GM12878 (cell line): Measurements from ENCODE around the gene KIAA1586. TPM values are rescaled to one million over a fixed set of nuclear protein-coding genes. Genes with fewer than 3 reads are reported as not detected.

Experiments
- ATF7 ChIP-seq: fragments of 450-650 bp; IDR thresholded peaks from 2 replicates; pipeline ENCODE4 v1.6.1; 2016; ENCODE audit warnings: low read depth, mild to moderate bottlenecking
- BACH1 ChIP-seq: fragments of 450-650 bp; IDR thresholded peaks from 2 replicates; pipeline ENCODE4 v1.6.1; 2017; ENCODE audit warnings: mild to moderate bottlenecking, borderline replicate concordance
- CREB1 ChIP-seq: IDR thresholded peaks from 2 replicates; pipeline ENCODE4 v1.6.1; 2012; ENCODE audit warnings: low read depth, mild to moderate bottlenecking, inconsistent platforms
- FOS ChIP-seq: IDR thresholded peaks from 3 replicates; pipeline ENCODE4 v1.6.1; 2011; ENCODE audit warnings: borderline replicate concordance; ENCODE audit not compliant: insufficient read length; ENCODE audit errors: extremely low read depth
- HDAC6 ChIP-seq: fragments of 200-600 bp; sonication (generic); IDR thresholded peaks from one replicate; pipeline ENCODE4 v1.8.0; 2017; ENCODE audit warnings: antibody characterized with exemption; ENCODE audit not compliant: unreplicated experiment
- MXI1 ChIP-seq: fragments of 150-350 bp; IDR thresholded peaks from 2 replicates; pipeline ENCODE4 v1.6.1; 2011; ENCODE audit warnings: low read depth, mild to moderate bottlenecking, inconsistent platforms, low read length, improper control_type of control experiment
- NFYB ChIP-seq: IDR thresholded peaks from 2 replicates; pipeline ENCODE4 v1.6.1; 2011; ENCODE audit warnings: low read depth, mild to moderate bottlenecking, low read length, improper control_type of control experiment, moderate library complexity; ENCODE audit not compliant: insufficient read depth
- PAX8 ChIP-seq: fragments of 450-650 bp; IDR thresholded peaks from 2 replicates; pipeline ENCODE4 v1.6.1; 2017; ENCODE audit warnings: mild to moderate bottlenecking, moderate library complexity
- POLR2A ChIP-seq: IDR thresholded peaks from 2 replicates; pipeline ENCODE4 v1.6.1; 2011; ENCODE audit warnings: low read depth, mild to moderate bottlenecking, low read length
- SIN3A ChIP-seq: IDR thresholded peaks from 2 replicates; pipeline ENCODE4 v1.6.1; 2012; ENCODE audit warnings: low read depth, low read length, improper control_type of control experiment
- SIX5 ChIP-seq: IDR thresholded peaks from 2 replicates; pipeline ENCODE4 v1.6.1; 2011; ENCODE audit warnings: mild to moderate bottlenecking, low read depth, low read length, moderate library complexity; ENCODE audit not compliant: severe bottlenecking
- SREBF1 ChIP-seq: IDR thresholded peaks from 2 replicates; pipeline ENCODE4 v1.6.1; 2012; ENCODE audit warnings: mild to moderate bottlenecking, low read length
- STAT1 ChIP-seq: fragments of 450-650 bp; conservative IDR thresholded peaks from 2 replicates; pipeline ENCODE4 v1.6.1; 2014; ENCODE audit warnings: antibody characterized with exemption, mild to moderate bottlenecking
- STAT3 ChIP-seq: IDR thresholded peaks from 2 replicates; pipeline ENCODE4 v1.6.1; 2011; ENCODE audit warnings: low read depth, low read length, improper control_type of control experiment
- SUPT20H ChIP-seq: IDR thresholded peaks from 2 replicates; pipeline ENCODE4 v1.6.1; 2011; ENCODE audit warnings: low read depth, mild to moderate bottlenecking, low read length, moderate library complexity, borderline replicate concordance; ENCODE audit not compliant: control insufficient read depth
- TBL1XR1 ChIP-seq: IDR thresholded peaks from 2 replicates; pipeline ENCODE4 v1.6.1; 2012; ENCODE audit warnings: low read depth, low read length, improper control_type of control experiment
- YY1 ChIP-seq: IDR thresholded peaks from 2 replicates; pipeline ENCODE4 v1.6.1; 2011; ENCODE audit warnings: low read depth, mild to moderate bottlenecking, low read length
- polyA plus RNA-seq, 11 experiments: library from polyadenylated mRNA; depleted of rRNA in 4 of 11; unstranded in 6 of 11; stranded (reverse) in 5 of 11; fragments of >200 nt; fragmentation: Nextera tagmentation in 4 of 11; fragmentation: Illumina TruSeq in 1 of 11; extraction: Ambion mirVana in 4 of 11; extraction: Trizol in 1 of 11; gene quantifications; 1 replicate in 1 of 11; 2 replicates in 10 of 11; pipeline versions ENCODE4 v1.2.1 to v1.2.3, GENCODE V29; 2011 to 2016; ENCODE audit warnings: inconsistent platforms in 2 of 11, missing spikeins in 2 of 11, low read depth in 1 of 11
- total RNA-seq, 4 experiments: library from RNA; depleted of rRNA in 3 of 4; stranded (reverse); fragments of >200 nt in 3 of 4; fragmentation: Illumina TruSeq in 1 of 4; extraction: Trizol in 1 of 4; gene quantifications; 2 replicates each; pipeline versions ENCODE4 v1.2.1 to v1.2.3, GENCODE V29; 2013 to 2021
- TF ChIP-seq, protein P1 (sequence below): IDR thresholded peaks from 2 replicates; pipeline ENCODE4 v1.6.1; 2012; ENCODE audit warnings: low read length, inconsistent platforms
- TF ChIP-seq, protein P2 (sequence below): fragments of 450-650 bp; IDR thresholded peaks from 2 replicates; pipeline ENCODE4 v1.6.1; 2017; ENCODE audit warnings: mild to moderate bottlenecking, moderate library complexity
- TF ChIP-seq, protein P3 (sequence below): fragments of 450-650 bp; IDR thresholded peaks from 2 replicates; pipeline ENCODE4 v1.6.1; 2016; ENCODE audit warnings: mild to moderate bottlenecking
- TF ChIP-seq, protein P4 (sequence below): IDR thresholded peaks from 2 replicates; pipeline ENCODE4 v1.6.1; 2011; ENCODE audit warnings: borderline replicate concordance, low read depth, mild to moderate bottlenecking, moderate library complexity, mixed read lengths, low read length; ENCODE audit not compliant: insufficient read depth; ENCODE audit errors: extremely low read length
- TF ChIP-seq, protein P5 (sequence below): IDR thresholded peaks from 2 replicates; pipeline ENCODE4 v1.6.1; 2012; ENCODE audit warnings: low read depth, low read length, improper control_type of control experiment

KIAA1586 gene
- total and polyA plus RNA-seq, 10 of the 15 experiments (the other 5 are each of a cell fraction or from before 2014, with no cell fraction given): 13.1 to 33.1 (median 21.2) TPM

DNA sequence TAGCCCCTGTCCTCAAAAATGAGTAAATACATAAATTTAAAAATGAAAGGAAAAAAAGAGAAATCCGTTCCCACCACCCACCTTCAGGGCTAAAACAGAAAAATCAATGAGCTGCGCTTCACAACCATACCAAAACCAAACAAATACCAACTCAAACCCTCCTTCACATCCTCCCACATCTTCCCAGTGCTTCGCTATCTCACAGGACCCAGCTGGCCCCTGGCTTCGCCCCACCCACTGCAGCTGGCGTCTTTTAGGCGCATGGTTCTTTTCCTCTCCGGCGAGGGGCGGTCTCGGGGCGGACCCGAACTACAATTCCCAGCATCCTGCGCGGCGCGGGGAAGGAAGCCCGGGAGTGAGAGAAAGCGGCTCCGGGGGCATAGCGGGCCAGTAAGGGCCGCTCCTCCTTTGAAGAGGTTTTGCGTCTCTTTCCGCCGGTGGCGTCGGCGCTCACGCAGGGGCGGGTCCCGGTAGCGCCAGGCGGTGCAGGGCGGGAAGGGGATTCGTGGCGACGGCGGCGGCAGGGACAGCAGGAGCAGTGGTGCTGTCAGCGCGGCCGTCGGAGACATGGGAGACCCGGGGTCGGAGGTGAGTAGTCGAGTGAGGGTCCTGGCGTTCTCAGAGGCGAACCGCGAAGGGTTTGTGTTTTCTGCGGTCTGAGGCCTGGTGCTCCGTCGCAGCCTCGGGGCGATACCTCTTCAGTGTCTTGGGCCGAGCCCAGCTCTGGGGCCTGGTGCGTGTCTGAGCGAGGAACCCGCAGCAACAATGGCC, 43.4 kb downstream of the KIAA1586 start, which contains the start of gene ZNF451 (continued):
- TF ChIP-seq, protein P1, sequence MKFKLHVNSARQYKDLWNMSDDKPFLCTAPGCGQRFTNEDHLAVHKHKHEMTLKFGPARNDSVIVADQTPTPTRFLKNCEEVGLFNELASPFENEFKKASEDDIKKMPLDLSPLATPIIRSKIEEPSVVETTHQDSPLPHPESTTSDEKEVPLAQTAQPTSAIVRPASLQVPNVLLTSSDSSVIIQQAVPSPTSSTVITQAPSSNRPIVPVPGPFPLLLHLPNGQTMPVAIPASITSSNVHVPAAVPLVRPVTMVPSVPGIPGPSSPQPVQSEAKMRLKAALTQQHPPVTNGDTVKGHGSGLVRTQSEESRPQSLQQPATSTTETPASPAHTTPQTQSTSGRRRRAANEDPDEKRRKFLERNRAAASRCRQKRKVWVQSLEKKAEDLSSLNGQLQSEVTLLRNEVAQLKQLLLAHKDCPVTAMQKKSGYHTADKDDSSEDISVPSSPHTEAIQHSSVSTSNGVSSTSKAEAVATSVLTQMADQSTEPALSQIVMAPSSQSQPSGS: peak; percentile 19; the same call in 1 of the 2 replicates
- TF ChIP-seq, protein P2, sequence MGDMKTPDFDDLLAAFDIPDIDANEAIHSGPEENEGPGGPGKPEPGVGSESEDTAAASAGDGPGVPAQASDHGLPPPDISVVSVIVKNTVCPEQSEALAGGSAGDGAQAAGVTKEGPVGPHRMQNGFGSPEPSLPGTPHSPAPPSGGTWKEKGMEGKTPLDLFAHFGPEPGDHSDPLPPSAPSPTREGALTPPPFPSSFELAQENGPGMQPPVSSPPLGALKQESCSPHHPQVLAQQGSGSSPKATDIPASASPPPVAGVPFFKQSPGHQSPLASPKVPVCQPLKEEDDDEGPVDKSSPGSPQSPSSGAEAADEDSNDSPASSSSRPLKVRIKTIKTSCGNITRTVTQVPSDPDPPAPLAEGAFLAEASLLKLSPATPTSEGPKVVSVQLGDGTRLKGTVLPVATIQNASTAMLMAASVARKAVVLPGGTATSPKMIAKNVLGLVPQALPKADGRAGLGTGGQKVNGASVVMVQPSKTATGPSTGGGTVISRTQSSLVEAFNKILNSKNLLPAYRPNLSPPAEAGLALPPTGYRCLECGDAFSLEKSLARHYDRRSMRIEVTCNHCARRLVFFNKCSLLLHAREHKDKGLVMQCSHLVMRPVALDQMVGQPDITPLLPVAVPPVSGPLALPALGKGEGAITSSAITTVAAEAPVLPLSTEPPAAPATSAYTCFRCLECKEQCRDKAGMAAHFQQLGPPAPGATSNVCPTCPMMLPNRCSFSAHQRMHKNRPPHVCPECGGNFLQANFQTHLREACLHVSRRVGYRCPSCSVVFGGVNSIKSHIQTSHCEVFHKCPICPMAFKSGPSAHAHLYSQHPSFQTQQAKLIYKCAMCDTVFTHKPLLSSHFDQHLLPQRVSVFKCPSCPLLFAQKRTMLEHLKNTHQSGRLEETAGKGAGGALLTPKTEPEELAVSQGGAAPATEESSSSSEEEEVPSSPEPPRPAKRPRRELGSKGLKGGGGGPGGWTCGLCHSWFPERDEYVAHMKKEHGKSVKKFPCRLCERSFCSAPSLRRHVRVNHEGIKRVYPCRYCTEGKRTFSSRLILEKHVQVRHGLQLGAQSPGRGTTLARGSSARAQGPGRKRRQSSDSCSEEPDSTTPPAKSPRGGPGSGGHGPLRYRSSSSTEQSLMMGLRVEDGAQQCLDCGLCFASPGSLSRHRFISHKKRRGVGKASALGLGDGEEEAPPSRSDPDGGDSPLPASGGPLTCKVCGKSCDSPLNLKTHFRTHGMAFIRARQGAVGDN: peak; percentile 48
- TF ChIP-seq YY1 (peak; percentile 21; the same call in 1 of the 2 replicates), BACH1 (no peak; the same call in 1 of the 2 replicates), STAT1 (no peak), MXI1 (0 out of 2 replicates have a peak, but pooled peaks have one; percentile 39), NFYB (no peak; the same call in 1 of the 2 replicates), PAX8 (no peak), SIX5 (peak; percentile 93), POLR2A (peak; percentile 87), STAT3 (no peak), ATF7 (peak; percentile 73), TBL1XR1 (no peak), SUPT20H (no peak), SIN3A (no peak), FOS (no peak), CREB1 (peak; percentile 85), HDAC6 (no peak), SREBF1 (peak; percentile 78)
- TF ChIP-seq, protein P3, sequence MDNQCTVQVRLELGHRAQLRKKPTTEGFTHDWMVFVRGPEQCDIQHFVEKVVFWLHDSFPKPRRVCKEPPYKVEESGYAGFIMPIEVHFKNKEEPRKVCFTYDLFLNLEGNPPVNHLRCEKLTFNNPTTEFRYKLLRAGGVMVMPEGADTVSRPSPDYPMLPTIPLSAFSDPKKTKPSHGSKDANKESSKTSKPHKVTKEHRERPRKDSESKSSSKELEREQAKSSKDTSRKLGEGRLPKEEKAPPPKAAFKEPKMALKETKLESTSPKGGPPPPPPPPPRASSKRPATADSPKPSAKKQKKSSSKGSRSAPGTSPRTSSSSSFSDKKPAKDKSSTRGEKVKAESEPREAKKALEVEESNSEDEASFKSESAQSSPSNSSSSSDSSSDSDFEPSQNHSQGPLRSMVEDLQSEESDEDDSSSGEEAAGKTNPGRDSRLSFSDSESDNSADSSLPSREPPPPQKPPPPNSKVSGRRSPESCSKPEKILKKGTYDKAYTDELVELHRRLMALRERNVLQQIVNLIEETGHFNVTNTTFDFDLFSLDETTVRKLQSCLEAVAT: peak; percentile 58
- TF ChIP-seq, protein P4, sequence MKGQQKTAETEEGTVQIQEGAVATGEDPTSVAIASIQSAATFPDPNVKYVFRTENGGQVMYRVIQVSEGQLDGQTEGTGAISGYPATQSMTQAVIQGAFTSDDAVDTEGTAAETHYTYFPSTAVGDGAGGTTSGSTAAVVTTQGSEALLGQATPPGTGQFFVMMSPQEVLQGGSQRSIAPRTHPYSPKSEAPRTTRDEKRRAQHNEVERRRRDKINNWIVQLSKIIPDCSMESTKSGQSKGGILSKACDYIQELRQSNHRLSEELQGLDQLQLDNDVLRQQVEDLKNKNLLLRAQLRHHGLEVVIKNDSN: no peak
- TF ChIP-seq, protein P5, sequence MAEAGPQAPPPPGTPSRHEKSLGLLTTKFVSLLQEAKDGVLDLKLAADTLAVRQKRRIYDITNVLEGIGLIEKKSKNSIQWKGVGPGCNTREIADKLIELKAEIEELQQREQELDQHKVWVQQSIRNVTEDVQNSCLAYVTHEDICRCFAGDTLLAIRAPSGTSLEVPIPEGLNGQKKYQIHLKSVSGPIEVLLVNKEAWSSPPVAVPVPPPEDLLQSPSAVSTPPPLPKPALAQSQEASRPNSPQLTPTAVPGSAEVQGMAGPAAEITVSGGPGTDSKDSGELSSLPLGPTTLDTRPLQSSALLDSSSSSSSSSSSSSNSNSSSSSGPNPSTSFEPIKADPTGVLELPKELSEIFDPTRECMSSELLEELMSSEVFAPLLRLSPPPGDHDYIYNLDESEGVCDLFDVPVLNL: no peak
